A549 (cell line): ENCODE measurements around the gene SLC6A18. TPM values are rescaled to one million over a fixed set of nuclear protein-coding genes. Genes with fewer than 3 reads are reported as not detected.

Source experiments
- ATAC-seq, 2 experiments: fragments of 200-7000 bp in 1 of 2; fragments of >200 bp in 1 of 2; cut with Nextera tagmentation in 1 of 2; cut with Tn5 transposase in 1 of 2; 3 replicates each; pipeline versions ENCODE4 v1.8.0 to v1.9.1; 2018 to 2020; ENCODE audit warnings: mild to moderate bottlenecking in 1 of 2, moderate library complexity in 1 of 2
- CTCF ChIA-PET: fragments of 300-600 bp; sonication (Branson Sonifier 250); formaldehyde crosslinking; extraction: SDS; loops from one replicate; lab custom pipeline; 2021; ENCODE audit warnings: antibody characterized with exemption, inconsistent platforms; lab: Yijun Ruan, JAX
- POLR2A ChIA-PET: fragments of 350-600 bp; formaldehyde crosslinking; extraction: SDS; loops from one replicate; lab custom pipeline; 2021; ENCODE audit warnings: antibody characterized with exemption, inconsistent platforms; lab: Yijun Ruan, JAX
- DNase-seq, 2 experiments: peaks; one replicate each; pipeline versions ENCODE4 v3.0.0 to v3.0.0-alpha.2; 2011 to 2016; ENCODE audit warnings: low read depth in 1 of 2, low spot score in 1 of 2
- FAIRE-seq: peaks from 2 replicates; lab custom pipeline; 2011; peaks lifted over from hg19 to GRCh38; lab: Jason Lieb, UNC
- H3K27ac ChIP-seq, 2 experiments: fragments of >200 bp; sonication (Bioruptor Twin); formaldehyde crosslinking; 3 replicates each; pipeline ENCODE4 v1.5.1; 2016 to 2017
- H3K4me1 ChIP-seq: fragments of >200 bp; sonication (Bioruptor Twin); formaldehyde crosslinking; 3 replicates; pipeline ENCODE4 v1.6.1; 2016
- H3K4me2 ChIP-seq: fragments of >200 bp; sonication (Bioruptor Twin); formaldehyde crosslinking; 3 replicates; pipeline ENCODE4 v1.6.1; 2016
- H3K4me3 ChIP-seq: fragments of >200 bp; sonication (Bioruptor Twin); formaldehyde crosslinking; 3 replicates; pipeline ENCODE4 v1.5.1; 2016
- H3K9me3 ChIP-seq: fragments of >200 bp; sonication (Bioruptor Twin); formaldehyde crosslinking; 3 replicates; pipeline ENCODE4 v1.6.1; 2016
- BCL3 ChIP-seq: fragments of >200 bp; sonication (Bioruptor Twin); formaldehyde crosslinking; IDR thresholded peaks from 3 replicates; pipeline ENCODE4 v1.6.1; 2016
- CHD2 ChIP-seq: fragments of 150-350 bp; IDR thresholded peaks from 2 replicates; pipeline ENCODE4 v1.6.1; 2014; ENCODE audit warnings: low read length; ENCODE audit not compliant: partially characterized antibody
- CHD4 ChIP-seq: fragments of 200-600 bp; sonication (generic); IDR thresholded peaks from 2 replicates; pipeline ENCODE4 v1.6.1; 2016; ENCODE audit warnings: antibody characterized with exemption, mild to moderate bottlenecking, borderline replicate concordance
- EHF ChIP-seq: fragments of 250-450 bp; sonication (Bioruptor Pico); IDR thresholded peaks from 2 replicates; pipeline ENCODE4 v1.5.0; 2020; ENCODE audit warnings: mild to moderate bottlenecking
- ELK1 ChIP-seq: fragments of 150-350 bp; IDR thresholded peaks from 2 replicates; pipeline ENCODE4 v1.6.1; 2014; ENCODE audit warnings: low read depth, mild to moderate bottlenecking, low read length
- EP300 ChIP-seq, 2 experiments: fragments of >200 bp; sonication (Bioruptor Twin); formaldehyde crosslinking; IDR thresholded peaks; 2 replicates in 1 of 2; 3 replicates in 1 of 2; pipeline ENCODE4 v1.6.1; 2016 to 2017
- FOSB ChIP-seq: fragments of 250-450 bp; sonication (Bioruptor Pico); IDR thresholded peaks from 2 replicates; pipeline ENCODE4 v1.5.0; 2020; ENCODE audit warnings: mild to moderate bottlenecking, moderate library complexity
- HDAC2 ChIP-seq: fragments of 200-600 bp; sonication (generic); IDR thresholded peaks from 2 replicates; pipeline ENCODE4 v1.6.1; 2016
- HES2 ChIP-seq: fragments of >200 bp; sonication (Bioruptor Twin); formaldehyde crosslinking; IDR thresholded peaks from 2 replicates; pipeline ENCODE4 v1.6.1; 2016
- HEYL ChIP-seq: fragments of 250-450 bp; sonication (Bioruptor Pico); IDR thresholded peaks from 2 replicates; pipeline ENCODE4 v1.8.0; 2021; ENCODE audit warnings: mild to moderate bottlenecking, moderate library complexity
- HMGXB4 ChIP-seq: fragments of 250-450 bp; sonication (Bioruptor Pico); IDR thresholded peaks from 2 replicates; pipeline ENCODE4 v1.5.0; 2021; ENCODE audit warnings: mild to moderate bottlenecking, moderate library complexity, borderline replicate concordance
- HOXA7 ChIP-seq: fragments of 250-450 bp; sonication (Bioruptor Pico); IDR thresholded peaks from 2 replicates; pipeline ENCODE4 v1.5.0; 2020; ENCODE audit warnings: mild to moderate bottlenecking, moderate library complexity
- HOXB13 ChIP-seq: fragments of 250-450 bp; sonication (Bioruptor Pico); IDR thresholded peaks from 2 replicates; pipeline ENCODE4 v1.5.0; 2020; ENCODE audit warnings: low read depth, mild to moderate bottlenecking, moderate library complexity
- KDM5A ChIP-seq: fragments of 200-600 bp; sonication (generic); IDR thresholded peaks from 2 replicates; pipeline ENCODE4 v1.6.1; 2016; ENCODE audit warnings: antibody characterized with exemption, mild to moderate bottlenecking
- PHF8 ChIP-seq: fragments of 200-600 bp; sonication (generic); IDR thresholded peaks from 2 replicates; pipeline ENCODE4 v1.6.1; 2016; ENCODE audit warnings: low read depth, mild to moderate bottlenecking, antibody characterized with exemption, moderate library complexity, borderline replicate concordance
- RARB ChIP-seq: fragments of 250-450 bp; sonication (Bioruptor Pico); IDR thresholded peaks from 2 replicates; pipeline ENCODE4 v1.8.0; 2021; ENCODE audit warnings: mild to moderate bottlenecking, moderate library complexity
- RNF2 ChIP-seq: fragments of 200-600 bp; sonication (generic); IDR thresholded peaks from 2 replicates; pipeline ENCODE4 v1.6.1; 2016; ENCODE audit warnings: low read depth, mild to moderate bottlenecking, antibody characterized with exemption, moderate library complexity, borderline replicate concordance
- SMC3 ChIP-seq: fragments of >200 bp; sonication (Bioruptor Twin); formaldehyde crosslinking; IDR thresholded peaks from 3 replicates; pipeline ENCODE4 v1.6.1; 2018; ENCODE audit warnings: inconsistent platforms
- ZFP36 ChIP-seq: fragments of 450-650 bp; IDR thresholded peaks from 2 replicates; pipeline ENCODE4 v1.6.1; 2014; ENCODE audit warnings: borderline replicate concordance; ENCODE audit not compliant: partially characterized antibody
- ZSCAN20 ChIP-seq: fragments of 250-450 bp; sonication (Bioruptor Pico); IDR thresholded peaks from 2 replicates; pipeline ENCODE4 v1.8.0; 2022; ENCODE audit warnings: mild to moderate bottlenecking, moderate library complexity
- WGBS: methylation state at CpG from one replicate; pipeline ENCODE4 v1.1.6; 2017; ENCODE audit errors: missing lambda C conversion rate; 5-methylcytosine and 5-hydroxymethylcytosine counted together
- polyA plus RNA-seq, 4 experiments: library from polyadenylated mRNA; depleted of rRNA in 3 of 4; stranded (reverse); fragments of >200 nt; fragmentation: RNase III in 1 of 4; extraction: RNeasy Plus Mini Kit Qiagen cat#74134 plus additional on column Dnase treatment in 1 of 4; gene quantifications; 2 replicates in 3 of 4; 3 replicates in 1 of 4; pipeline ENCODE4 v1.2.3, GENCODE V29; 2011 to 2017
- TF ChIP-seq, protein P1 (sequence below): IDR thresholded peaks from 2 replicates; pipeline ENCODE4 v1.6.1; 2012
- TF ChIP-seq, protein P2 (sequence below): fragments of 250-450 bp; sonication (Bioruptor Pico); IDR thresholded peaks from 2 replicates; pipeline ENCODE4 v1.5.0; 2020; ENCODE audit warnings: low read depth, mild to moderate bottlenecking, moderate library complexity
- TF ChIP-seq, protein P3 (sequence below): fragments of 450-650 bp; IDR thresholded peaks from 2 replicates; pipeline ENCODE4 v1.6.1; 2014; ENCODE audit warnings: antibody characterized with exemption

The SLC6A18 gene
- polyA plus RNA-seq, 2 of the 4 experiments (the other 2 are of a cell fraction): not detected

DNA sequence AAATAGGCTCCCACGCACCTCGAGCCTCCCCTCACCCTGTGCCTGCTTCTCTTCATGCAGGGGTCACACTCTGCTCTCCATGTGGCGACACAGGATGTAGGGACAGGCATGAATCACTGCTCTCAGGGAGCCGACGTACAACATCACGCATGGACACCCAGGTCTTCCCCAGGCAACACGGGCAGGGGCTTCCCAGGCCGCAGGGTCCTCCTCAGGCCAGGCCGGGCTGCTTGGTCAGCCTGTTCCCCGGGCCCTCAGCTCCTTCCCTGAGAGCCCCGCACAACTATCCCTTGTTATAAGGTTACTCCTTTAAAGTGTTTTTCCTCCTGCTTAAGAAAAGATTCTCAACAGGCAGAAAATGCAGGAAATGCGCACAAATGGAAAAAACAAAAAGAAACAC is 1.1 kb downstream of the SLC6A18 start:
- ATAC-seq (no peak), DNase-seq (no peak), FAIRE-seq (no peak)
- Histone ChIP-seq H3K4me1 (no peaks in the 10 kb centered on the region), H3K9me3 (no peaks in the 10 kb centered on the region), H3K4me2 (no peak overlapping the region), H3K27ac (no peak overlapping the region), H3K4me3 (no peak overlapping the region)
- ChIA-PET CTCF (no interaction called here), POLR2A (no interaction called here)
- TF ChIP-seq ZSCAN20: no peak
- TF ChIP-seq SMC3: no peak
- no peak for TF ChIP-seq CHD4
- no peak for TF ChIP-seq FOSB (CRISPR knock-in tag)
- TF ChIP-seq ZFP36: no peak
- no peak for TF ChIP-seq EHF (CRISPR knock-in tag)
- TF ChIP-seq, protein P1, sequence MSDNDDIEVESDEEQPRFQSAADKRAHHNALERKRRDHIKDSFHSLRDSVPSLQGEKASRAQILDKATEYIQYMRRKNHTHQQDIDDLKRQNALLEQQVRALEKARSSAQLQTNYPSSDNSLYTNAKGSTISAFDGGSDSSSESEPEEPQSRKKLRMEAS: no peak
- WGBS: 52% methylated on average over 12 of the region's 12 CpGs

DNA sequence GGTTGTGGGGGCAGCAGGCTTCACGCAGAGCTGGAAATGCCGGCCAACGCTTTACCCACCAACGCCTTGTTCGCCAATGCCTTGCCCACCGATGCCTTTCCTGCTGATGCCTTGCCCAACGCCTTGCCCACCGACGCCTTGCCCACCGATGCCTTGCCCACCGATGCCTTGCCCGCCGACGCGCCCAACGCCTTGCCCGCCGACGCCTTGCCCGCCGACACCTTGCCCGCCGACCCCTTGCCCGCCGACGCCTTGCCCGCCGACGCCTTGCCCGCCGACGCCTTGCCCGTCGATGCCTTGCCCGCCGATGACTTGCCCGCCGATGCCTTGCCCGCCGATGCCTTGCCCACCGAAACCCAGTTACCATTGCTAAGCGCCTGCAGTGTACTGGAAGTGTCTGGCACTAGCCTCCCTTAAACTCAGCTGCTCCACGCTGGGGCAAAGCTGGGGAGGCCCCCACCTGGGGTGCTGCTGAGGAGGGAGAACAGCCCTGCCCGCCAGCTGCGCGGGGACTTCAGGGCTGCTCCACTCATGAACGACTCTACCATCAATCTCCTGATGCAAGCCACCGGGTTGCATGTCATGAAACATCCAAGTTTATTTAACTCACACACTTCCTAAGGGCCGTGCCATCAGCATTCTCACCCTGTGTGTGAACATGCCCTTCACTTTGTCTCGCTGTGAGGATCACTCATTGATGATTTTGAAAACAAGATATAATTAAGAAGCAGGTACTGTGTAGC is 1.8 kb downstream of the SLC6A18 start:
- DNase-seq (no peak), ATAC-seq (no peak), FAIRE-seq (no peak)
- ChIA-PET POLR2A (no interaction called here), CTCF (interaction anchor here (1.0 kb wide), 1 partner anchor 87 kb away, joined by 3 read pairs; no protein-coding TSS in a partner anchor)
- Histone ChIP-seq H3K4me1 (no peaks in the 10 kb centered on the region), H3K27ac (no peak overlapping the region), H3K4me2 (no peak overlapping the region), H3K9me3 (no peaks in the 10 kb centered on the region), H3K4me3 (no peak overlapping the region)
- TF ChIP-seq CHD2 (no peak), HOXB13 (CRISPR knock-in tag) (no peak), EHF (CRISPR knock-in tag) (no peak), HEYL (CRISPR knock-in tag) (no peak), HES2 (no peak), EP300 (IDR thresholded peaks at IDR 0.05) (no peak), ELK1 (no peak), RNF2 (no peak), HMGXB4 (CRISPR knock-in tag) (no peak), KDM5A (no peak)
- TF ChIP-seq, protein P2, sequence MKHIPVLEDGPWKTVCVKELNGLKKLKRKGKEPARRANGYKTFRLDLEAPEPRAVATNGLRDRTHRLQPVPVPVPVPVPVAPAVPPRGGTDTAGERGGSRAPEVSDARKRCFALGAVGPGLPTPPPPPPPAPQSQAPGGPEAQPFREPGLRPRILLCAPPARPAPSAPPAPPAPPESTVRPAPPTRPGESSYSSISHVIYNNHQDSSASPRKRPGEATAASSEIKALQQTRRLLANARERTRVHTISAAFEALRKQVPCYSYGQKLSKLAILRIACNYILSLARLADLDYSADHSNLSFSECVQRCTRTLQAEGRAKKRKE (CRISPR knock-in tag): no peak
- 72% methylated on average over 33 of the region's 50 CpGs for WGBS

DNA sequence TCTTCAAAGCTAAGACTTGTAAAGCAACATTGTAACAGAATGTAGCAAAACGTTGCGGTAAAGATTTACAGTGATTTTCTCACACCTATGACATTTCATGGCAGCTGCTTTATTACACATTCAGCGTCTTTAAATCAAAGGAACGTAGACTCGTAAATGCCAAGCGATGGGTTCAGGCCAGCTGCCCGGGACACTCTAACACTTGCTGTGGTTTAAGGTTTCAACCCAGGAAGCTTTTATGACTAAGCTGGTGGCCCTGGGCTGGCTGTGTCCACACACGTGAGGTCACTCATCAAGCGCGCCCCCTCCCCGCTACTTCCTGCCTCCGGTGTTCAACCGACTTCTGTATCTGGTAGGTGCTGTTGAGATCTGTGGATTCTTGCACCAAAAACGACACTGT is 2.5 kb downstream of the SLC6A18 start:
- DNase-seq (no peak), FAIRE-seq (no peak), ATAC-seq (no peak)
- Histone ChIP-seq H3K27ac (no peak overlapping the region), H3K4me1 (no peaks in the 10 kb centered on the region), H3K4me2 (no peak overlapping the region), H3K4me3 (no peak overlapping the region), H3K9me3 (no peaks in the 10 kb centered on the region)
- ChIA-PET POLR2A (no interaction called here), CTCF (interaction anchor here (1.0 to 1.4 kb wide), 2 partner anchors 87 to 417 kb away, joined by 3 to 5 read pairs; no protein-coding TSS in a partner anchor)
- WGBS: 53% methylated on average over 14 of the region's 14 CpGs
- TF ChIP-seq, protein P2 (CRISPR knock-in tag): no peak
- TF ChIP-seq HDAC2 (no peak), KDM5A (no peak), EHF (CRISPR knock-in tag) (no peak), ZSCAN20 (no peak), HMGXB4 (CRISPR knock-in tag) (no peak), RARB (CRISPR knock-in tag) (no peak), HOXA7 (CRISPR knock-in tag) (no peak), PHF8 (no peak), BCL3 (no peak)
- TF ChIP-seq, protein P3, sequence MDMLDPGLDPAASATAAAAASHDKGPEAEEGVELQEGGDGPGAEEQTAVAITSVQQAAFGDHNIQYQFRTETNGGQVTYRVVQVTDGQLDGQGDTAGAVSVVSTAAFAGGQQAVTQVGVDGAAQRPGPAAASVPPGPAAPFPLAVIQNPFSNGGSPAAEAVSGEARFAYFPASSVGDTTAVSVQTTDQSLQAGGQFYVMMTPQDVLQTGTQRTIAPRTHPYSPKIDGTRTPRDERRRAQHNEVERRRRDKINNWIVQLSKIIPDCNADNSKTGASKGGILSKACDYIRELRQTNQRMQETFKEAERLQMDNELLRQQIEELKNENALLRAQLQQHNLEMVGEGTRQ: no peak
